Activated CD4-positive, CD25-positive, alpha-beta regulatory T cell treated with anti-CD3 and anti-CD28 coated beads, Interleukin-2, amount 50 U/mL, for 16 hours (primary cell): Measurements from ENCODE around the gene ADGRF5.
"Not testable (repeated sequence)": the region's sequence is repeated elsewhere in the genome, so short reads cannot be mapped to it uniquely, and the experiment has no call there.

Experiments
- DNase-seq: peaks from one replicate; pipeline ENCODE4 v3.0.0-alpha.2; 2020; ENCODE audit warnings: low read depth, low spot score

ADGRF5 gene

DNA sequence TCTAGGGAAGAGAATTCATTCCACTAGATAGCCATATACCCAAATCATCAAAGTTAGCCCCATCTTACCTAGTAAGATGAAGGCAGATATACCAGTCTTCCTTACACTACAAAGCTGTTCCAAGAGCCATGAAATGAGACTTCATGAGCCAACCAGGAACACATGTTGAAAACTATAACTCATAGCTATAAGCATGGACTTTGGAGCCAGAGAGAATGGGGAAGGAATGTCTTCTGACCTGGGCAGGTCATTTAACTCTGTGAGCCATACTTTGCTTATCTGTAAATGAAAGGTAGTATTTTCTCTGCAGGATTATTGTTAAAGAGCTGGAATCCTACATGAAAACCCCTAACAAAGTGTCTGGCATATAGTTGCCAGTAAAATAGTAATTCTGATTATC is 27.3 kb downstream of the ADGRF5 start:
- no peak for DNase-seq

- no peak for DNase-seq
These were observed 28.1 kb downstream of the ADGRF5 start for GRCh38 chr6:46893648-46894047.

- DNase-seq: no peak
These were observed 30.4 kb downstream of the ADGRF5 start for GRCh38 chr6:46891252-46891795.

DNA sequence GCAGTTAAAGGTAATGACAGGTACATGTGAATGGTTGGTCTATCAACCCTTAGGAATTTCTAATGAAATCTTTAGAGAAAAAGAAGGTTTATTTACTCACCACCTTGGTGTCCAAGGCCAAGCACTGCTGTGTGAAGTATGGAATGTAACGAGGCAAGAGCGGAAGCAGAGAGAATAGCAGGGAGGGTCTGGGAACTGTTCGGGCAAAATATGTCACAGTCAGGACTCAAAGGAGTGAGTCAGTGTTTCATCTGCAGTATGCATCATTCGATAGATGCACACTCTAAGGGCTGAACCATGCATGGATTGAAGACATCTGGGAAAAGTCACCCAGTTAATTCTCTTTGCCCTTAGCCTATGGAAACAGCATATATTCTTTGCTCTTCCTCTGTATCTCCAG is 33.2 kb downstream of the ADGRF5 start:
- no peak for DNase-seq

- no peak for DNase-seq
These were observed 33.7 kb downstream of the ADGRF5 start for GRCh38 chr6:46888031-46888430.

DNA sequence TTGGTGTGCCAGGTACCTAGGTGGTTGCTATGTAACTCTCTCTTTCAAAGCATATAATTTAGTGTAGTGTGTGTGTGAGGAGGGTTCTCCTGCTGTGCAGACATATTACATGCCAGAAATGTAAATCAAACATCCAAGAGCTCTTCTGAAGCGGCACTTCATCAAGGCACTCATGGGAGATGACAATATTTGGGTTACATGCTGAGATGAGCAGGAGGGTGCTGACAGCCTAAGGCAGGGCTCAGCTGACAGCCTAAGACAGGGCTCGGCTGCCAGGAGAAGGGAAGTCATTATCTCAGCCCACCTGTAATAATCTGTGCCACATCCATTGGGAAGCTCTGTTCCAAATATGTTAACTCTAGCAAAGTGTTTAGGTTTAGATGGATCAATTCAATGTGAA is 39.1 kb downstream of the ADGRF5 start:
- no peak for DNase-seq

- DNase-seq: no peak
These were observed 42.7 kb downstream of the ADGRF5 start for GRCh38 chr6:46879003-46879402.

DNA sequence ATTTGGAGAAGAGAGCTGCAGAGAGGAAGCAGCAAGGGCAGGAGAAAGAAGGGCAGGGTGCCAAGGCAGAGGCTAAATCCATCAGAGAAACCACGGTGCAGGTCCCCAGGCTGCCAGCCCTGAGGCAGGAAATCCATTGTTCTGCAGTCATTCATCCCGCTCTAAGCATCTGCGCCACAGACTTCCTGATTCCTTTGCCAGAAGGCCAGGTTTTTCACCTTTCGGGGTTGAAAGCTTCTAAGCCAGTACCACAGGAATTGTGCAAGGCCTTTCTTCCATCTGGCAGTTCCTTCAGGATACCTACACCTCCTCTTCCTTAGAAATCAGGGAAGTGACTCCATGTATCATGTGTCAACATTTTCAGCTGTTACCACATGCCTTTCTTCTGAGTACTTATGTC is 45.6 kb downstream of the ADGRF5 start:
- no peak for DNase-seq

GRCh38 chr6:46867411-46867810 is 54.3 kb downstream of the ADGRF5 start:
- DNase-seq: no peak

- no peak for DNase-seq
These were observed 56.5 kb downstream of the ADGRF5 start for GRCh38 chr6:46865221-46865620.

GRCh38 chr6:46863791-46864190 is 57.9 kb downstream of the ADGRF5 start:
- DNase-seq: no peak

GRCh38 chr6:46862381-46862780 is 59.4 kb downstream of the ADGRF5 start:
- DNase-seq: no peak

DNA sequence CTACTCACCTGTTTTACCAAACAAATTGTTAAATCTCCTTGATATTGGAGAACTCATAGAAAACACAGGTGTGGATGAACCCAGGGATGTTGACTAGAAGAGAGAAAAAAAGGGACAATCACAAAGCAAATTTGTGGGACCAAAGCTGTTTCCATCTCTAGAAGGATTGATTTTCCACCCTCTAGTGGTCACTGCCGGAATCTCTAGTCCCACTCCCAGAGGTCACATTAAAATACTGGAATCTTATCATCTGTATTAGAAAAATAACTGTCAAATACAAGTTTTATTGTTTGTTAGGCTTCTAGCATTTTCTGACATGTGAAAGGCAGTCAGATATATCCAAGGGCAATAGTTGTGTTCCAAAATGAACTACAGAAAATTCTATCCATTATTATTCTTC is 65.8 kb downstream of the ADGRF5 start:
- DNase-seq: not testable (repeated sequence)

- not testable (repeated sequence) for DNase-seq
These were observed 70.2 kb downstream of the ADGRF5 start for GRCh38 chr6:46851576-46851975.

- DNase-seq: no peak
These were observed 70.9 kb downstream of the ADGRF5 start for GRCh38 chr6:46850792-46851191.

DNA sequence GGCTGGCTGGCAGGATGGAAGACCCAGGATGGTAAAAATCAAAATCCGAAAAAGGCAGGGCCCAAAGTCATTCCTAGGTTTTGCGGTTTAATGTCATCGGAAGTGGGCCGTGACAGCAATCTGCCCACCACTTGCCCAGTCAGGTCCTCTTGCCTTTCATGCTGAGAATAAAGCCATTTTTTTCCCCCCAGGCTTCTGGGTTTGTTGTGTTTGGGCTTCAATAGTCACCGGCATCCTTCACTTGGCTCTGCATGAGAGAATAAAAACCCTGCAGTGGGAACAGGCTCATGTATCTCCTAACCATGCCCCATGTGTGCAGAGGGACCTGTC is 72.4 kb downstream of the ADGRF5 start:
- no peak for DNase-seq

DNA sequence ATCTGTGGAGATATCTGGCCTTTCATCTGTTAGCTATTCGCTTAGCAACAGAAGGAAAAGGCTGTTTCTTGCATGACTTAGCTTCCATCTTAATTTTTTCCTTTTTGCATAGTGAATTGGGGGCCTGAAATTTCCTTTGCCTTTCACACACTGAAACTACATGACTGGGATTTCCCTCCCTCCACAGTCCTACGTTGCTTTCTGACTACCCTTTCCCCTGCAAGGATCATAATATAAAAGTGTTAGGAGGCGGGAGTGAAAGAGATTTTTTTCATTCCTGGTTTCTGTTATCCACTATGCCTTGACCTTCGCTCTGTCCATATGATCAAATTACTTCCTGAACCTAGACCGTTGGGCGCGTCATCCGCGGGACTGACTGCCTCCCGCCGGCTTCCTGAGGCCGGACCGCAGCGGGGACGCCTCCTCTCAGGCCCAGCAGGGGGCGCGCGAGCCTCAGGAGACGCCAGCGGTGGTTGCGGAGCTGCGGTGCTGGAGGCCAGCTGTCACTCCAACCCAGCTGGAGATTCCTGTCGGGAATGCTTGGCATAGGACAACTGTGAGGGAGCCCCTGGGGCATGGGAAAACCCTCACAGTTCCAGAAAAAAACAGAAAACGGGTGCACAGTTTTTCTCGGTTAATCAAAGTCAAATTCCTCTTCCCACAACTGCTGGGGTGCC is 72.9 kb downstream of the ADGRF5 start:
- no peak for DNase-seq

- DNase-seq: no peak
These were observed 76.6 kb downstream of the ADGRF5 start for GRCh38 chr6:46845126-46845525.

- DNase-seq: not testable (repeated sequence)
These were observed 79.4 kb downstream of the ADGRF5 start for GRCh38 chr6:46842252-46842846.

- no peak for DNase-seq
These were observed 83.7 kb downstream of the ADGRF5 start for GRCh38 chr6:46838033-46838432.

DNA sequence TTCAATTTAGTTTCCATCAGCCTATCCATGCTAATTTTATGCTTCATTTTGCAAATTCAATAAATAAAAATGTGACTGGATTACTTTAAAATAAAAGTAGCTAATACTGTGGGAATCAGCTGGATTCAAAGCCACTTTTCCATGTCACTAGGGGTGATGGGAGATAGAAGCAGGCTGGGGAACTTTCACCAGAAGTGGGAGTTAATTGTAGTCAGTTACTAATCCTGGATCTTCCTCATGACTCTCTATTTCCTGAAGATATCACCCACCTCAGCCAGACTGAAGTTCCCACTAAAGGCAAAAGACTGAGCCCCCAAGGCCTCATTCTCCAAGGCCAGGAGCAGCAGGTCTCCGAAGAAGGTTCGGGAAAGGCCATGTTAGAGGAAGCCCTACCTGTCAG is 86.7 kb downstream of the ADGRF5 start:
- not testable (repeated sequence) for DNase-seq

GRCh38 chr6:46834257-46834916 is 87.4 kb downstream of the ADGRF5 start:
- not testable (repeated sequence) for DNase-seq

GRCh38 chr6:46832816-46833215 is 88.9 kb downstream of the ADGRF5 start:
- DNase-seq: no peak
